ENCODE data around the gene MCC. TPM values are rescaled to one million over a fixed set of nuclear protein-coding genes. Genes with fewer than 3 reads are reported as not detected.

MCC gene
- total and polyA plus RNA-seq, 2 of the 4 experiments (the other 2 are of a cell fraction), result 5.0 to 20.6 TPM

DNA sequence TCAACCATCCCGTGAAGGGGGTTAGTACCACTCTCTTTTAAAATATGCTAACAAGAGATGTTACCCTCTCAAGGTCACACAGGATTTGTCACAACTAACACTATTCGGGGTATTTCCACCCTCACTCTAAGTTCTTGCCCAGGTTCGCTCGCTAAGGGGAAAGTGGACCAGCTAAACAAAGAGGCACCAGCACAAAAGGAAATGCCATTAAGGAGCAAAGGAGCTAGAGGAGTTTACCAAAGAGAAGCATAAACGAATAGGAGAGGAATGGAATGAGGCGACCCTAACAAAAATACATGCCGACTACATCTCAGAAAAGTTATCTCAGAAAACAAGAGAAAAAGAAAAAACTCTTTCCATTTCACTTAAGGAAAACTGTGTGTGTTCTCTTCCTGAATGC lies 340.7 kb downstream of the MCC start:
- TF ChIP-seq RCOR1 (IDR thresholded peaks at IDR 0.05; ENCODE audit: insufficient replicate concordance, low read length) (peak; percentile 3), MAFK (IDR thresholded peaks at IDR 0.05; ENCODE audit: low read depth, low read length) (no peak)
- H3K4me1 ChIP-seq (ENCODE audit: control insufficient read depth, insufficient read depth, low read length), result peaks cover 24% of the 10 kb centered on the region
- H2AK5ac ChIP-seq (ENCODE audit: low read depth, low read length), result peak overlapping the region; percentile 64; the same call in 1 of the 2 replicates
- H2BK20ac ChIP-seq (ENCODE audit: low read depth, low read length), result peak overlapping the region; percentile 80
- H4K8ac ChIP-seq (ENCODE audit: low read depth in 2 of 2, low read length in 2 of 2), result peak overlapping the region; percentile 21 to 48; a peak in 2 of 4 replicates
- dilution Hi-C loops (cut with HindIII; ENCODE audit: low sequenced_read_pairs, unreplicated experiment) (no loop called here), intact Hi-C loops (cut with micrococcal nuclease) (loop anchor here (1.0 to 5.0 kb wide), 3 partner anchors 19 to 365 kb away; partner anchors contain the start of gene YTHDC2), in situ Hi-C loops (cut with MboI; ENCODE audit: low sequenced_read_pairs) (no loop called here)
- WGBS, 2 experiments (ENCODE audit: extremely low coverage in 2 of 2, insufficient read length in 1 of 2), result no CpG with 5 or more reads among the region's 7 CpGs
- no peak overlapping the region for H3K4me3 ChIP-seq (ENCODE audit: insufficient read depth, low read depth, low read length)
- peaks cover 4% of the 10 kb centered on the region for H3K36me3 ChIP-seq (ENCODE audit: control insufficient read depth, insufficient read depth, low read length)
- no peaks in the 10 kb centered on the region for H3K27me3 ChIP-seq (ENCODE audit: control insufficient read depth, insufficient read depth, low read length)
- CTCF ChIA-PET, result interaction anchor here (0.9 to 1.3 kb wide), 2 partner anchors 19 to 151 kb away, joined by 3 read pairs; no protein-coding TSS in a partner anchor
- H3K4ac ChIP-seq (ENCODE audit: low read depth, low read length), result peak overlapping the region; percentile 53
- DNase-seq, result no peak
- POLR2A ChIA-PET (ENCODE audit: unreplicated experiment), result no interaction called here
- H4K20me1 ChIP-seq (ENCODE audit: insufficient read depth, low read length), result no peaks in the 10 kb centered on the region
- peak overlapping the region; percentile 95 for H4K5ac ChIP-seq (ENCODE audit: low read depth, low read length)
- peak overlapping the region; percentile 49 for H4K91ac ChIP-seq (ENCODE audit: insufficient read depth, low read depth, low read length)
- peaks cover 14 to 28% of the 10 kb centered on the region in 2 experiments; a peak in 3 of 4 replicates for H3K79me1 ChIP-seq (ENCODE audit: low read depth in 1 of 2, low read length in 2 of 2)
- peak; percentile 2; the same call in 1 of the 2 replicates for ATAC-seq (ENCODE audit: low read depth)
- peak overlapping the region; percentile 32 for H3K14ac ChIP-seq (replicated peaks; ENCODE audit: low read depth, low read length)
- peak overlapping the region; percentile 31; the same call in 1 of the 2 replicates for H3K4me2 ChIP-seq (ENCODE audit: low read depth, low read length)
- no peak overlapping the region for H3K23ac ChIP-seq (ENCODE audit: low read depth, low read length)
- H2BK15ac ChIP-seq (ENCODE audit: low read depth, low read length), result peak overlapping the region; percentile 53; the same call in 1 of the 3 replicates
- H2BK5ac ChIP-seq (ENCODE audit: low read depth, low read length, poor library complexity, severe bottlenecking), result peak overlapping the region; percentile 61
- H3K9ac ChIP-seq (ENCODE audit: low read depth, low read length), result no peak overlapping the region; the same call in 1 of the 2 replicates
- BruUV-seq (replicated peaks), result no TSS peak
- peak overlapping the region; percentile 22 for H2BK120ac ChIP-seq (ENCODE audit: low read depth, low read length)
- peak overlapping the region; percentile 1; the same call in 1 of the 2 replicates for H3K56ac ChIP-seq (ENCODE audit: extremely low read depth, insufficient read depth, low read length)
- H2AFZ ChIP-seq (replicated peaks; ENCODE audit: low read length, poor library complexity), result no peak overlapping the region
- H3K27ac ChIP-seq (ENCODE audit: insufficient read depth, low read length), result peak overlapping the region; percentile 89
- H2AK9ac ChIP-seq (replicated peaks; ENCODE audit: low read depth, low read length, poor library complexity), result no peak overlapping the region
- H3K9me1 ChIP-seq (ENCODE audit: insufficient read depth, low read length), result peaks cover 18% of the 10 kb centered on the region
- H3K18ac ChIP-seq (ENCODE audit: low read depth, low read length), result peak overlapping the region; percentile 93
- no peaks in the 10 kb centered on the region for H3K9me3 ChIP-seq (ENCODE audit: control insufficient read depth, insufficient read depth, low read length)
